Sigmoid colon (tissue), 4 donors: ENCODE measurements around the gene SLC20A1.

Experiments
- EP300 ChIP-seq, 4 donors: sonication (generic); formaldehyde crosslinking; IDR thresholded peaks; one replicate each; pipeline ENCODE4 v1.6.1; 2017; ENCODE audit warnings: antibody characterized with exemption in 4 of 4
- POLR2A ChIP-seq, 2 donors: fragments of 450-650 bp; IDR thresholded peaks; one replicate each; pipeline ENCODE4 v1.6.1; 2016; ENCODE audit warnings: antibody characterized with exemption in 2 of 2, mild to moderate bottlenecking in 2 of 2, moderate library complexity in 2 of 2
- TF ChIP-seq, protein P1 (sequence below), 4 experiments: fragments of 450-650 bp in 3 of 4; fragments of 200-600 bp in 1 of 4; IDR thresholded peaks; one replicate each; pipeline ENCODE4 v1.5.1; 2016 to 2019; ENCODE audit warnings: antibody characterized with exemption in 4 of 4, mild to moderate bottlenecking in 3 of 4, moderate library complexity in 2 of 4

DNA sequence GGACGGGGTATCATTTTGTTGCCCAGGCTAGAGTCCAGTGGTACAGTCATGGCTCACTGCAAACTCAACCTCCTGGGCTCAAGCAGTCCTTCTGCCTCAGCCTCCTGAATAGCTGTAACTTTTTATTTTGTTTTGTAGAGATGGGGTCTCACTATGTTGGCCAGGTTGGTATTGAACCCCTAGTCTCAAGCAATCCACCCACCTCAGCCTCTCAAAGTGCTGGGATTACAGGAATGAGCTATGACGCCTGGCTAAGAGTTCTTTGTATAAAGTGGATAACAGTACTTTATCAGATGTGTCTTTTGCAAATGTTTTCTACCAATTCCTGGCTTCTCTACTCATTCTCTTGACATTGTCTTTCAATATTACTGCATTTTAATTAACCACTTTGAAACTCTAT is 57.9 kb downstream of the SLC20A1 start:
- TF ChIP-seq, protein P1, sequence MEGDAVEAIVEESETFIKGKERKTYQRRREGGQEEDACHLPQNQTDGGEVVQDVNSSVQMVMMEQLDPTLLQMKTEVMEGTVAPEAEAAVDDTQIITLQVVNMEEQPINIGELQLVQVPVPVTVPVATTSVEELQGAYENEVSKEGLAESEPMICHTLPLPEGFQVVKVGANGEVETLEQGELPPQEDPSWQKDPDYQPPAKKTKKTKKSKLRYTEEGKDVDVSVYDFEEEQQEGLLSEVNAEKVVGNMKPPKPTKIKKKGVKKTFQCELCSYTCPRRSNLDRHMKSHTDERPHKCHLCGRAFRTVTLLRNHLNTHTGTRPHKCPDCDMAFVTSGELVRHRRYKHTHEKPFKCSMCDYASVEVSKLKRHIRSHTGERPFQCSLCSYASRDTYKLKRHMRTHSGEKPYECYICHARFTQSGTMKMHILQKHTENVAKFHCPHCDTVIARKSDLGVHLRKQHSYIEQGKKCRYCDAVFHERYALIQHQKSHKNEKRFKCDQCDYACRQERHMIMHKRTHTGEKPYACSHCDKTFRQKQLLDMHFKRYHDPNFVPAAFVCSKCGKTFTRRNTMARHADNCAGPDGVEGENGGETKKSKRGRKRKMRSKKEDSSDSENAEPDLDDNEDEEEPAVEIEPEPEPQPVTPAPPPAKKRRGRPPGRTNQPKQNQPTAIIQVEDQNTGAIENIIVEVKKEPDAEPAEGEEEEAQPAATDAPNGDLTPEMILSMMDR (IDR thresholded peaks at IDR 0.05): no peak
- TF ChIP-seq POLR2A (IDR thresholded peaks at IDR 0.05) (no peak), EP300 (IDR thresholded peaks at IDR 0.05) (no peak)
